ENCODE results near the gene GALNT10. TPM values are rescaled to one million over a fixed set of nuclear protein-coding genes. Genes with fewer than 3 reads are reported as not detected.

Gene GALNT10
- total RNA-seq, 2 donors from 2014 or later: 30.2 to 43.4 TPM

DNA sequence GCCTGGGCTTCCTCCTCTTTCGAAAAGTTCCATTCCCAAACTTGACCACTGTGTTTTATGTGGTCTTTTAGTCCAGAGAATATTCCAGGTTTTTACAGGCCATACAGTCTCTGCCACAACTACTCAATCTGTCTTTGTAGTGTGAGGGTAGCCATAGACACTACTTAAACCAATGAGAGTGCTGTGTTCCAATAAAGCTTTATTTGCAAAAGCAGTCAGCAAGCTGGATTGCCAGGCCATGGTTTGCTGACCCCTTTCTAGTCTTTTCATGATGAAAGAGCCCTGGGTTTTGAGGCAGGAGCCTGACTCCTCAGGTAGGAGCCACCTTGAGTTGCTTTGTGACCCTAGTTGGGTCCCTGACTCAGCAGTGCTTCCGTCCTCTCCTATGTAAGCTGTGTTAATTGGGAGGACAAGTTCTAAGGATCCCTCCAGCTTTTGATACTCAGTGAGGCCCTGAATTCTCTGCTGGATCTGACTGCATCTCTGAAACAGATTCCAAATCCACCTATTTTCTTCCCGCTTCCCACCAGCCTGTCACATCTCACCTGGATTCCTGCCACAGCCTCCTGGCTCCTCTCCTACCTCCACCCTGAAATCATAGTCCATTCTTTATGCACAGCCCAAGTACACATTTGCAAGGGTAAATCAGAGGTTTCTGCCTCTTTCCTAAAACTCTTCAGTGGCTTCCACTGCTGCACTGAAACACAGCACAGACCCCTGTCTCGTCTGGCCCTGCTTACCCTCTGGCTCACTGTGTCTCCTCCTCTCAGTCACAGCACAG lies 13.5 kb downstream of the GALNT10 start:
- H3K9me3 ChIP-seq (ENCODE audit: control insufficient read depth, low read length): peaks cover 6% of the 10 kb centered on the region
- no peak overlapping the region for H3K27ac ChIP-seq (ENCODE audit: low read depth, low read length)
- peaks cover 13% of the 10 kb centered on the region for H3K4me1 ChIP-seq (ENCODE audit: control insufficient read depth, insufficient read depth, low read length)
- peaks cover 4% of the 10 kb centered on the region for H3K36me3 Mint-ChIP-seq (ENCODE audit: low read depth)
- H3K36me3 ChIP-seq (ENCODE audit: control insufficient read depth, insufficient read depth, low read length): peaks cover 34% of the 10 kb centered on the region
- H3K9me3 Mint-ChIP-seq: no peaks in the 10 kb centered on the region
- H3K27me3 ChIP-seq (ENCODE audit: control insufficient read depth, insufficient read depth, low read length, poor library complexity, severe bottlenecking): no peaks in the 10 kb centered on the region
- no peak for DNase-seq
- no peak overlapping the region for H3K27ac Mint-ChIP-seq
- H3K9ac ChIP-seq (ENCODE audit: extremely low read depth, low read length, poor library complexity, severe bottlenecking): no peak overlapping the region
- no peak overlapping the region for H3K4me3 Mint-ChIP-seq
- TF ChIP-seq, protein P1, sequence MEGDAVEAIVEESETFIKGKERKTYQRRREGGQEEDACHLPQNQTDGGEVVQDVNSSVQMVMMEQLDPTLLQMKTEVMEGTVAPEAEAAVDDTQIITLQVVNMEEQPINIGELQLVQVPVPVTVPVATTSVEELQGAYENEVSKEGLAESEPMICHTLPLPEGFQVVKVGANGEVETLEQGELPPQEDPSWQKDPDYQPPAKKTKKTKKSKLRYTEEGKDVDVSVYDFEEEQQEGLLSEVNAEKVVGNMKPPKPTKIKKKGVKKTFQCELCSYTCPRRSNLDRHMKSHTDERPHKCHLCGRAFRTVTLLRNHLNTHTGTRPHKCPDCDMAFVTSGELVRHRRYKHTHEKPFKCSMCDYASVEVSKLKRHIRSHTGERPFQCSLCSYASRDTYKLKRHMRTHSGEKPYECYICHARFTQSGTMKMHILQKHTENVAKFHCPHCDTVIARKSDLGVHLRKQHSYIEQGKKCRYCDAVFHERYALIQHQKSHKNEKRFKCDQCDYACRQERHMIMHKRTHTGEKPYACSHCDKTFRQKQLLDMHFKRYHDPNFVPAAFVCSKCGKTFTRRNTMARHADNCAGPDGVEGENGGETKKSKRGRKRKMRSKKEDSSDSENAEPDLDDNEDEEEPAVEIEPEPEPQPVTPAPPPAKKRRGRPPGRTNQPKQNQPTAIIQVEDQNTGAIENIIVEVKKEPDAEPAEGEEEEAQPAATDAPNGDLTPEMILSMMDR (conservative IDR thresholded peaks at IDR 0.05): no peak
- no peaks in the 10 kb centered on the region for H3K27me3 Mint-ChIP-seq (ENCODE audit: insufficient read depth)
- H3K4me1 Mint-ChIP-seq: peaks cover 16% of the 10 kb centered on the region
- H3K4me3 ChIP-seq (ENCODE audit: low read length): no peak overlapping the region
- WGBS, 2 experiments (ENCODE audit: insufficient coverage in 1 of 2, insufficient read length in 1 of 2): 85 to 94% methylated on average over 3 to 4 of the region's 4 CpGs

DNA sequence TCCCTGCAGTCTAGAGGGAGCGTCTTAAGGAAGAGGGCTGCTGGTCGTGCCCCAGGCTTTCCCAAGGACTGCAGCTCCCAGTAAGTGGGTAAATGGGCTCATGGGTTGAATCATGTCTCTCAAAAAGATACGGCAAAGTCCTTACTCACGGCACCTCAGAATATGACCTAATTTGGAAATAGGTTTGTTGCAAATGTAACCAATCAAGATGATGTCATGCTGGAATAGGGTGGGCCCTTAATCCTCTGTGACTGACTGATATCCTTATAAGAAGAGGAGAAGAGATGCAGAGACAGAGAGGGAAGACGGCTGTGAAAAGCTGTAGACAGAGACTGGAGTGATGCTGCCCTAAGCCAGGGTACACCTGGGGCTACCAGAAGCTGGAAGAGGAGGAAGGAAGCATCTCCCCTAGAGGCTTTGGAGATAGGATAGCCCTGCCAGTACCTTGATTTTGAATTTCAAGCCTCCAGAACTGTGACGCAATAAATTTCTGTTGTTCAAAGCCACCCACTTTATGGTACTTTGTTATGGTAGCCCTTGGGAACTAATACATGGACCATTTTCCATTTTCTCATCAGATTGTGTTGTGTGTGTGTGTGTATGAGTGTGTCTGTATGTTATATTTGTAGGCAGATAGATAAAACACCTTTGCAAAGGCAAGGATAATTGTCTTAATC lies 15.0 kb downstream of the GALNT10 start:
- Mint-ChIP-seq H3K27me3 (ENCODE audit: insufficient read depth) (no peaks in the 10 kb centered on the region), H3K36me3 (ENCODE audit: low read depth) (peaks cover 9% of the 10 kb centered on the region), H3K27ac (no peak overlapping the region), H3K4me3 (no peak overlapping the region), H3K4me1 (peaks cover 14% of the 10 kb centered on the region), H3K9me3 (peaks cover 3% of the 10 kb centered on the region)
- H3K9me3 ChIP-seq (ENCODE audit: control insufficient read depth, low read length): peaks cover 10% of the 10 kb centered on the region
- DNase-seq: no peak
- TF ChIP-seq, protein P1 (conservative IDR thresholded peaks at IDR 0.05): no peak
- no peak overlapping the region for H3K27ac ChIP-seq (ENCODE audit: low read depth, low read length)
- no peak overlapping the region for H3K4me3 ChIP-seq (ENCODE audit: low read length)
- 95% methylated on average over 4 to 6 of the region's 6 CpGs for WGBS, 2 experiments (ENCODE audit: insufficient coverage in 1 of 2, insufficient read length in 1 of 2)
- no peak overlapping the region for H3K9ac ChIP-seq (ENCODE audit: extremely low read depth, low read length, poor library complexity, severe bottlenecking)
- peaks cover 13% of the 10 kb centered on the region for H3K4me1 ChIP-seq (ENCODE audit: control insufficient read depth, insufficient read depth, low read length)
- peaks cover 37% of the 10 kb centered on the region for H3K36me3 ChIP-seq (ENCODE audit: control insufficient read depth, insufficient read depth, low read length)
- H3K27me3 ChIP-seq (ENCODE audit: control insufficient read depth, insufficient read depth, low read length, poor library complexity, severe bottlenecking): no peaks in the 10 kb centered on the region

DNA sequence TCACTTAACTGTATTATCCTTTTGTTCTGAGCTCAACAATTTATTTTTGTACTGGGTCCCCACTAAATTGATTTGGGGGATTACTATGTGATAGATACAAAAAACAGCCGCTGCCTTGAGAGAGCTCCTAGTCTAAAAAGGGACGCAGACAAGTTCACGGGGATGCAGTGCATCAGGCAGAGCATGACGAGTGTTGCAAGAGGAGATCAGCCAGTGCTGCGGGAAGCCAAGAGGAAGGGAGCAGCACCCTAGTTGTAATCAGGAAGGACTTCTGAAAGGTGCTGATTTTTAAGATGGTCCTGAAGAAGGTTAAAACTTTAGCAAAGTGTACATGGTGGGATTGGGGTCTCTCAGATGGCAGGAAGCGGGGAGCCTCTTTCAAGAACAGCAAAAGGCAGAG lies 15.8 kb downstream of the GALNT10 start:
- H3K4me1 Mint-ChIP-seq: peaks cover 14% of the 10 kb centered on the region
- H3K9ac ChIP-seq (ENCODE audit: extremely low read depth, low read length, poor library complexity, severe bottlenecking): no peak overlapping the region
- WGBS, 2 experiments (ENCODE audit: insufficient coverage in 1 of 2, insufficient read length in 1 of 2): 94 to 95% methylated on average over 6 of the region's 6 CpGs

More for the DNA sequence above, 15.8 kb downstream of the GALNT10 start:
- Mint-ChIP-seq H3K4me3 (no peak overlapping the region), H3K9me3 (peaks cover 3% of the 10 kb centered on the region), H3K36me3 (ENCODE audit: low read depth) (peaks cover 9% of the 10 kb centered on the region), H3K27ac (no peak overlapping the region), H3K27me3 (ENCODE audit: insufficient read depth) (no peaks in the 10 kb centered on the region)
- H3K36me3 ChIP-seq (ENCODE audit: control insufficient read depth, insufficient read depth, low read length): peaks cover 37% of the 10 kb centered on the region
- no peak overlapping the region for H3K27ac ChIP-seq (ENCODE audit: low read depth, low read length)
- no peak for DNase-seq
- peaks cover 13% of the 10 kb centered on the region for H3K4me1 ChIP-seq (ENCODE audit: control insufficient read depth, insufficient read depth, low read length)
- peaks cover 10% of the 10 kb centered on the region for H3K9me3 ChIP-seq (ENCODE audit: control insufficient read depth, low read length)
- no peaks in the 10 kb centered on the region for H3K27me3 ChIP-seq (ENCODE audit: control insufficient read depth, insufficient read depth, low read length, poor library complexity, severe bottlenecking)
- TF ChIP-seq, protein P1 (conservative IDR thresholded peaks at IDR 0.05): no peak
- H3K4me3 ChIP-seq (ENCODE audit: low read length): no peak overlapping the region

Measured in endodermal cell (in vitro differentiated cells).